ENCODE results near the gene ALDH4A1.
A peak's percentile ranks its signal among the peaks of the same experiment; 100 is the strongest.

ALDH4A1 gene

DNA sequence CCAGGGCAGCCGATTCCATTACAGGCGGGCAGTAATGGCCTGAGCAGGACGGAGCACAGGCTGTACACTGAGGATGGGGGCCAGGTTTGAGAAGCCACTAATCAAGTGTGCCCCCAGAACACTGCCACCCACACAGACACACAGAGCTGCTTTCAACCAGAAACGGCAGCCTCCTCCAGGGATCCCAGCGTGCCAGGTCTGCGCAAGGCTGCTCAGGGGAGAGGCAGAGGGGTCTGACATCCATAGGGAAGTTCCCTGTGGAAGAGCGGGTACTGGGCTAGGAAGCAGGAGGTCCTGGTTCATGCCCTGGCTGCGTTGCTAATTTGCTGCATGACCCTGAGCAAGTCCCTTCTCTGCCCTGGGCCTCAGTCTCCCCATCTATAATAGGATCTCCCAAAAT, 26.1 kb upstream of the ALDH4A1 start:
- TF ChIP-seq, protein P1, sequence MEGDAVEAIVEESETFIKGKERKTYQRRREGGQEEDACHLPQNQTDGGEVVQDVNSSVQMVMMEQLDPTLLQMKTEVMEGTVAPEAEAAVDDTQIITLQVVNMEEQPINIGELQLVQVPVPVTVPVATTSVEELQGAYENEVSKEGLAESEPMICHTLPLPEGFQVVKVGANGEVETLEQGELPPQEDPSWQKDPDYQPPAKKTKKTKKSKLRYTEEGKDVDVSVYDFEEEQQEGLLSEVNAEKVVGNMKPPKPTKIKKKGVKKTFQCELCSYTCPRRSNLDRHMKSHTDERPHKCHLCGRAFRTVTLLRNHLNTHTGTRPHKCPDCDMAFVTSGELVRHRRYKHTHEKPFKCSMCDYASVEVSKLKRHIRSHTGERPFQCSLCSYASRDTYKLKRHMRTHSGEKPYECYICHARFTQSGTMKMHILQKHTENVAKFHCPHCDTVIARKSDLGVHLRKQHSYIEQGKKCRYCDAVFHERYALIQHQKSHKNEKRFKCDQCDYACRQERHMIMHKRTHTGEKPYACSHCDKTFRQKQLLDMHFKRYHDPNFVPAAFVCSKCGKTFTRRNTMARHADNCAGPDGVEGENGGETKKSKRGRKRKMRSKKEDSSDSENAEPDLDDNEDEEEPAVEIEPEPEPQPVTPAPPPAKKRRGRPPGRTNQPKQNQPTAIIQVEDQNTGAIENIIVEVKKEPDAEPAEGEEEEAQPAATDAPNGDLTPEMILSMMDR (IDR thresholded peaks at IDR 0.05; ENCODE audit: extremely low read depth, insufficient read depth, missing control alignments) = no peak
- in situ Hi-C loops (cut with MboI; ENCODE audit: low pct_unique_long_range_greater_than_20kb, low sequenced_read_pairs, unreplicated experiment) = no loop called here
- no peak for DNase-seq (ENCODE audit: low spot score)

DNA sequence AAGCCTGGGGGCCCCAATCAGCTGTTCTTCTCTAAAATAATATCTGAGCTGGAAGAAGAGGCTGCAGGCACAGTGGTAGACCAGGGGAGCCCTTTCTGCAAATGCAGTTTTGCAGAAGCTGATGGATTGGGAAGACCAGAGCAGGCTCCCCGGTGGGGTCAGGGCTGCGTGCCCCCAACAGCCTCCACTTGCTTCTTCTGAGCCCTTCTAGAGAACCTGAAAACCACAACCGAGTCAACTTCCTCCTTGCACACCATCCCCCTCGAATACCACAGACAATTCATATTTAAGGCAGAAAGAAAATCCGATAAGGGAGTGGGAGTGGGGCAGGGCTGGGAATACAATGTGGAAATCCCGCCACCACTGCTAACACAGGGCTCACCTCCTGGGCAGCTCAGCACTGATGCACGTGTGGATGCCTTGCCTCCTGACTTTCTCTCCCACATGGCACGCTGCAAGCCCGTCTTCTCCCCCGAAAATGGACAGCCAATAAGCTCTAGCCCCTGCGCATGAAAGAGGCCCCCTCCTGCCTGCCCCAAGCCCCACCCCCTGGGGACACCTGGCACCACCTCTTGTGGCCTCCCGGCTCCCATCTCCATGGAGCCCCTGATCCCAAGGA, 25.4 kb upstream of the ALDH4A1 start:
- TF ChIP-seq, protein P1 (IDR thresholded peaks at IDR 0.05; ENCODE audit: extremely low read depth, insufficient read depth, missing control alignments) = no peak
- peak; percentile 71 for DNase-seq (ENCODE audit: low spot score)
- in situ Hi-C loops (cut with MboI; ENCODE audit: low pct_unique_long_range_greater_than_20kb, low sequenced_read_pairs, unreplicated experiment) = no loop called here

DNA sequence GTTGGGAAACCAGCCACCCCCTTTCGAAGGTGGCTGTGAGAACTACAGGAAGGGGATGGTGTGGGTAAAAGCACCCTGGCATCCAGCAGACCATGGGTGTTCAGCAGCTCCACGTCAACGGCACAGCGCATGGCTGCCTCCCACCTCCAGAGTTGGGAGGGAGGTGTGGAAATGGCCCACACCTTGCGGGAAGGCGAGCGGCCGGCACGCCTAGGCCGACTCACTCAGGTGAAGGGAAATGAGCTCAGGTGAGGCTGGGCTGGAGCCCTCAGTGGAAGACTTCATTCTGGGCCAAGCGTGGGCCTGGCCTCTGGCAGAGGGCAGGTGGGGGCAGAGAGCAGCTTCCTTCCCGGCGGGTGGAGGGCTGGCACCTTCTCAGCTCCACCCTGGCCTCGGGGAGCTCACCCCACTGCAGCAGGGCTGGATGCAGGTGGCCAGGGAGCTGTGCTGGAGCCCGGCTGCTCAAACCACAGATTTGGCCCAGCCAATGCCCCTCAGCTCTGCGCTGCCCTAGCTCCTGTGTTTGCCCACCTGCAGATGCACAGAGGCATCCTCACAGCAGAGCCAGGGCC, 24.8 kb upstream of the ALDH4A1 start:
- in situ Hi-C loops (cut with MboI; ENCODE audit: low pct_unique_long_range_greater_than_20kb, low sequenced_read_pairs, unreplicated experiment) = no loop called here
- peak; percentile 46 for DNase-seq (ENCODE audit: low spot score)
- TF ChIP-seq, protein P1 (IDR thresholded peaks at IDR 0.05; ENCODE audit: extremely low read depth, insufficient read depth, missing control alignments) = no peak

DNA sequence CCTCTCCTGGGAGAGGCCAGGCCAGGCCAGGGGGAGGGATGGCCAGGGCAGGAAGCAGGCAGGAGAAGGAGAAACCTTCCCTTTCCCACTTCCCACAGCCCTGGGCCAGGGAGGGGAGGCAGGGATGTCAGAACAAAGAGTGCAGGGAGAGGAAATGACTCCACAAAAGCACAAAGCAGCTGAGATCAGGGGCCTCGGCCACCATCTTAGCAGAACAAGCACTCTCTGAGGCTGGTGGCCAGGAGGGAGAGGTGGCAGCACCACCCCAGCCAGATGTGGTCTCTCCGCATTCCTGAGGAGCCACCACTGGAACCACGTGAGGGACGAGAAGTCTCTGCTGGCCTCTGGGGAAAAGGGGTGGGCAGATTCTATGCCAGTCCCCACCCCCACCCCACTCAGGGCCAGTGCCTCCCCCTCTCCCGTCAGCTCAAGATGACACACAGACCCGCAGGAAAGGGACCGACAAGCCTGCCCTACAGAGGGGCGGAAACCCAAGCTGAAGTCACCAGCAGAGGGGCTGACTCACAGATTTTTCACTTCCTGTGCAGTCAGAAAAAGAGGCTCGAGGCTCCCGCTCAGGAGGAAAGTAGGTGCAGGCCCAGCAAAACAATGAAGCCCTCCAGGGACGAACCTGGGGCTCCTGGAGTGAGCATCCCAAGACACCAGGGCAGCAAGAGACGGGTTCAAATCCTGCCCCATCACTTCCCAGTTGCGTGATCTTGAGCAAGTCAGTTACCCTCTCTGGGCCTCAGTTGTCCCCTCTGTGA, 24.1 kb upstream of the ALDH4A1 start:
- in situ Hi-C loops (cut with MboI; ENCODE audit: low pct_unique_long_range_greater_than_20kb, low sequenced_read_pairs, unreplicated experiment) = no loop called here
- TF ChIP-seq, protein P1 (IDR thresholded peaks at IDR 0.05; ENCODE audit: extremely low read depth, insufficient read depth, missing control alignments) = peak; percentile 15
- DNase-seq (ENCODE audit: low spot score) = peak; percentile 94

DNA sequence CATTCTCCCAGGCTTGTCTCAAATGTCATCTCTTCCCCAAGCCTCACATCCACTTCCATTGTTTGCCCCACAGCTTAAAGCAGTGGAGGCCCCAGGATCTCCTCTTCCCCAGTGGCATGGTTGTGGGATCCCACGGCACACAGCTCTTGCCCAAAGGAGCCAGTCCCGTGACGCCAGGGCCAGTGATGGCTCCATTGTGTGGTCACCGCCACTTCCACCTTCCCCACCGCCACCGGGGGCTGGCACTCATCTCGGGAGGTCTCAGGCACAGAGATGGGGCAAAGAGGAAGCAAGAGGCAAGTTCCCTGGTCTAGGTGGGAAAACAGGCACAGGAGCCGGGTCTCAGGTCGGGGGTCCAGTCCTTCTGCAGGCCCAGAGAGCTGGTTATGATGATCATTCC, 22.9 kb upstream of the ALDH4A1 start:
- TF ChIP-seq, protein P1 (IDR thresholded peaks at IDR 0.05; ENCODE audit: extremely low read depth, insufficient read depth, missing control alignments) = no peak
- DNase-seq (ENCODE audit: low spot score) = no peak
- in situ Hi-C loops (cut with MboI; ENCODE audit: low pct_unique_long_range_greater_than_20kb, low sequenced_read_pairs, unreplicated experiment) = no loop called here

DNA sequence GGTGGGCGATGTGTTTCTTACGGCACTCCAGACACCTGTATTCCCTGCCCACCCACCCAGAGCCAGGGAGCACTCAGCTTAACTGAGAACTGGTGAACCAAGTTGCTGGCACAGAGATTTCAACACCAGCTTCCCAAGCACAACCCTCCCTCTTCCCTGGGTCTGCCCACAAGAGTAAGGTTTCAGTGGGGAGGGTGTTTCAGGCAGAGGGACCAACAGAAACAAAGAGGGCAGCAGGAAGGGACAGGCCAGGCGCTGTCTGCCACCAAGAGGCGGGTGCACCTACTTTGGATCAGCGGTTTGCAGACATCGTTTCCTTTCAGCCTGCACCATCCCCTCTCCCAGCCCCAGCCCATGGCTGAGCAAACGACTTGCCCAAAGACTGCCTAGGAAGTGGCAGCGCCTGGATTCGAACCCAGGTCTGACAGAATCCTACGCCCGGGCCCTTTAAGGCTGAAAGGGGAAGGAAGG, 21.9 kb upstream of the ALDH4A1 start:
- TF ChIP-seq, protein P1 (IDR thresholded peaks at IDR 0.05; ENCODE audit: extremely low read depth, insufficient read depth, missing control alignments) = no peak
- in situ Hi-C loops (cut with MboI; ENCODE audit: low pct_unique_long_range_greater_than_20kb, low sequenced_read_pairs, unreplicated experiment) = no loop called here
- no peak for DNase-seq (ENCODE audit: low spot score)
